ENCODE results near the gene ACKR3.

ACKR3 gene

DNA sequence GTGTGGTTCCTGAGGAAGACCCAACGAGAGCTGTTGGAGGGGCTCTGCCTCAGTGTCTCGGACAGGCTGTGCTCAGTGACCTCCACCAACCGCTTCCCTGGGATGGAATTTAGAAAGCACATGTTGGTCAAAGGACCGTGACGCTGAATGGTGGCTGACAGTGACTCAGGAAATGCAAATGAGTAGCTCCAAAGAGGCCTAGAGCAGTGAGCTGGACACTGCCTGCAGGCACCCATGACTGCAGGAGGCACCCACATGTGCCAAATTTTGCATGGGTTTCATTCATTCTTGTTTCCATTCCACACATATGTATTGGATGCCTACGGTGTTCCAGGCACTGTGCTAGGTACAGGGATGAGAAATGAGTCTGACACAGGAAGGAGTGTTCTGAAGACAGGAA lies 46.4 kb downstream of the ACKR3 start:
- DNase-seq = no peak

DNA sequence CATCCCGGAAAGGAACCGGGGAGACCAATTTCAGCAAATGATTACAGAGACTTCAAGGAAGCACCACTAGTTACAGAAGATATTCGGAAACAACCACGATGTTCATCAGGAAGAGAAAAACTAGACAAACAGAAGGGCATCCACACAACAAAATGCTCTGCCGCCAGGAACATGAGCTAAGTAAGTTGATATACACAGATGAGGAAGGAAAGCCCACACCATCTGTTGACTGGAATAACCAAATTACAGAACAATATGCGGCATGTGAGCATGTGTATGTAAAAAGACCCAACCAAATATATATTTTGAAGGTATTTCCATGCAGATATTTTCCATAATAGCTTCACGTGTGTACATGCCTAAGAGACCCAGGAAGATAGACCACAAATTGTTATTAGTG lies 47.0 kb downstream of the ACKR3 start:
- DNase-seq = no peak

DNA sequence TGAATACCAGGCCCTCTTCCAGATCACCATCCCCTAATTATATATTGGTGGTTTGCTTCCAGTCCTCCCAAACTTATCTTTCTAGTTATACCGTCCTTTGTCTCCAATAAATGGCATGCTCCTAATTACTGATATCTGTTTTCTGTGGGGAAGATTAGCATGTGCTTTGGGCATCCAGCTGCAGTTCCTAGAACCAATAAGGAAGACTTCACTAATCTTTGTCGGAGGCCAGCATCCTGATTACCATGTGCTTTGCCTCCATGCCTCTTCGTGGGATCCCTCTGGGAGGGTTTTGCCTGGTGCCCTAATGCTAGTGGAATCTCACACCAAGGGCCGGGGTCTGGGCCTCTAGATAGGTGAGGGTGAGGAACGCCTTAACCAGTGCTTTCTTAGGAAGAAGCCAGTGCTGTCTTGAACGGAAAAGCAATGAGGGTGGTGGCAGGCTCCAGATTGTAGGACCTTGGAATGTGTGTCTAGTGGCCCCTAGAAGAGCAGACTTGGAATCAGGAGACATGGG lies 47.7 kb downstream of the ACKR3 start:
- DNase-seq = no peak

DNA sequence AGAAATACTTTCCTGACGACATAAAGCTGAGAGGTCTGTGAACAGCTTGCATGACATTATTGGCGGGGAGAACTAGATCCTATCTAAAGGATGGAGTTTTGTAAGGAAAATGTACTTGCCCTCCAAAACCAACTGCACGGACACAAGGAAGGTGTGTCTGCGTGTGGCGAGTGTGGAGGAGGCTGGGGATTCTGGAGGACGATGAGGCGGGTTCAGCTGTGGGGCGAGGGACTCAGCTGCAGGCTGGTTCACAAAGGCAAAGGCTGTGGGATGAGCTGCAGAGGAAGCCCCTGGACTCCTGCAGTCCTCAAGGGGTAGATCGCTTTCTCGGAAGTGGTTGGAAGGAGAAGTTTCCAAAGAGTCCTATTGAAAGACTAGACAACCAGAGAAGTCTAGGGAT lies 48.2 kb downstream of the ACKR3 start:
- no peak for DNase-seq

DNA sequence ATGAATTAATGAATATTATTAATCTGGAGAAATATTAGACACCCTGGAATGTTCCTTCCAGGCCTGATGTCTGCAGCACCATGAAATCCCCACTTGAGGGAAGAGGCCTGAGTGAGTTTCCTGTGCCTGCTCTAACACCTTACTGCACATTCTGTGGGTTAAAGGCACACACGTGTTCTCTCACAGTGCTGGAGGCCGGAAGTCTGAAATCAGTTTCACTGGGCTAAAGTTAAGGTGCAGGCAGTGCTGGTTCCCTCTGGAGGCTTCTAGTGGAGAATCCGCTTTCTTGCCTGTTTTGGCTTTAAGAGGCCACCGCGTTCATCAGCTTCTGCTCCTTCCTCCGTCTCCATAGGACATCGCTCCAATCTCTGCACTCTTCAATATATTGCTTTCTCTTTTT lies 48.7 kb downstream of the ACKR3 start:
- no peak for DNase-seq

DNA sequence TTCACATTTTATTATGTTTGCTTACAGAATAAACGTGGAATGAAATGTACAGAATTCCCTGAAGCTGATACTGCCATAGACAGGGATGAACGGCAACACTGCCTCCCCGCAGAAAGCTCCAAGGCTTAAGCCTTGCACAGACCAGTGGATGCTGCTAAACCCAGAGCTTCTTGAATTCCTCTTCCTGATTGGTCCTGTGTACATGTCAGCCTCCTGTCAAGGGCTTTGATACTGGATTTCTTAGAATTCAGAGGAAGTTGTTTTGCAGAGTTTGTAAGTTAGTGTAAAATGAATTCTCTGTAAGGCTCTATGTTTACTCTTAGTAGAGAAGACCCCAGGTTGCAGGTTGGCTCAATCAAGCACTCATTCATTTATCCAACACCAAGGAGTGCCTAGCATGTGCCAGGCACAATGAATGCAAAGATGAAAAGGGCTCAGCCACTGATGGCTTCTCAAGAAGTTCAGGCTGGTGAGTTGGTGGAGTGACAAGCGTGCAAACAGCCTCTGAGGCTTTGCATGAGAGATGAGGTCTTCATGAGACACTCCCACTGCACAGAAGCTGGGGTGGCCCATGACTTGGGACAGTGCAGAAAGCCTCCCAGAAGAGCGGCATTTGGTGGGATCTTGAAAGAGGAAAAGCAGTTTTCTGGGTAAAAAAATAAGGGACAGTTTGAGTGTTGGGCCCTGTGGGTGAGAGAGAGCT lies 50.4 kb downstream of the ACKR3 start:
- no peak for DNase-seq

DNA sequence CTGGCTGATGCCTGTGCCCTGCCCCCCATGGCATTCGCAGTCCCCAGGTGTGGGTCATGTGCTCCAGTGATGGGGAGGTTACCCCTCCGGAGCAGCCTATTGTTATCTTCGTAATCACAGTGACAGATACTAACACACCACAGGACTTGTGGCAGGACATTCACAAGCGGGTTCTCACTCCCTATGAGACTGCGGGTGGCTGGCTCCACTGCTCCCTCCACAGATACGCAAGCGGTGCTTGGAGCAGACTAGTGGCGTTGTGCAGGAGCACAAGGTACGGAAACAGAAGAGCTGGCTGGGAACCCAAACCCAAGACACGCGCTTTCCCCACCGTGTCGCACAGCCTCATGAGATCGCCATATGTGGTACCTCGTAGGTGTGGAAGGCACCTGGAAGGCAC lies 52.2 kb downstream of the ACKR3 start:
- no peak for DNase-seq

DNA sequence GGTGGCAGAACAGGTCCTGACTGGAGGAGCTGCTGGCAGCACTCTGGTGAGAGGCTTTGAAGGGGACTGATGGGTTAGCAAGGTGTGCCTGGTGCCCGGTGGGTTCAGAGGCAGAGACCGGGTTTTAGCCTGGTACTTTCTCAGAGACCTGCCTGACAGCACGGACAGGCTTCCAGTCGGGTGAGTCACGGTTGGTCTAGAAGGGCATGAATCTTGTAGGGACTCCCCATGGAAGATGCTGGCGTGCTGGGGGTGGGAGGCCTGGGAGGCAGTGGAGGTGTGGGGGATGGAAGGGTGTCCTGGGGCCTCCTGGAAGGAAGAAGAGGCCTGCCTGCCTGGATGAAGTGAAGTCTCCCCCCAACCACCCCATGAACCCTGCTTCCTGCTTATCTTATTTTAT lies 52.6 kb downstream of the ACKR3 start:
- no peak for DNase-seq

DNA sequence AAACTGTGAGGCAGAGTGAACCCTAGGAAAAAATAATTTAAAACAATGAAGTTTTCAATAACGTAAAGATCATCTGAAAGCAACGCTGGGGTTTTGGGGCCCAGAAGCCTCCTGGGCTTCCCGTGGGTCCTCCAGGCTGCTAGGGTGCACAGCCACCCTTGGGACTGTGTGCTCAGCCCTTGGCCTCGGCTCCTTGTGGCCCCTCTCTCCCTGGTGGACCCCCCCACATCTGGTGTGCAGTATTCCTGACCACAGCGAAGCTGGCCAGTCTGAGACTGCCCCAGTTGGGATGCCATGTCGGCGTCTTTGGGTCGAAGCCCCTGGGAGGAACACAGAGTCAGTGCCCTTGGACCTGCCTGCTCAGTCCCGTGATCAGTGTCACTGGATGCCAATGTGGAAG lies 53.0 kb downstream of the ACKR3 start:
- DNase-seq = no peak

DNA sequence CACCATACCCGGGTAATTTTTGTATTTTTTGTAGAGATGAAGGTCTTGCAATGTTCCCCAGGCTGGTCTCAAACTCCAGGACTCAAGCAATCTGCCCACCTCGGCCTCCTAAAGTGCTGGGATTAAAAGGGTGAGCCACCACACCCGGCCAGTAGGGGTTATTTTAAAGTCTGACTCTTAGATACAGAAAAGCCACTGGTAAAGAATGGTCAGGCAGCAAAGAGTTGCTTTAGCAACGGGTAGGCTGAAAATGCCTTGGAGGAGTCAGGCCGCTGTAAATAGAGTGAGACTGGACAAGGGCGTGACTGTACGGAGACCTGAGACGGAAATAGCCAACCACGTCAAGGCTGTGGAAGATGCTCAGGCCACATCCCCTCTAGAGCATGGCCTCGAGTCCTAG lies 54.2 kb downstream of the ACKR3 start:
- no peak for DNase-seq

DNA sequence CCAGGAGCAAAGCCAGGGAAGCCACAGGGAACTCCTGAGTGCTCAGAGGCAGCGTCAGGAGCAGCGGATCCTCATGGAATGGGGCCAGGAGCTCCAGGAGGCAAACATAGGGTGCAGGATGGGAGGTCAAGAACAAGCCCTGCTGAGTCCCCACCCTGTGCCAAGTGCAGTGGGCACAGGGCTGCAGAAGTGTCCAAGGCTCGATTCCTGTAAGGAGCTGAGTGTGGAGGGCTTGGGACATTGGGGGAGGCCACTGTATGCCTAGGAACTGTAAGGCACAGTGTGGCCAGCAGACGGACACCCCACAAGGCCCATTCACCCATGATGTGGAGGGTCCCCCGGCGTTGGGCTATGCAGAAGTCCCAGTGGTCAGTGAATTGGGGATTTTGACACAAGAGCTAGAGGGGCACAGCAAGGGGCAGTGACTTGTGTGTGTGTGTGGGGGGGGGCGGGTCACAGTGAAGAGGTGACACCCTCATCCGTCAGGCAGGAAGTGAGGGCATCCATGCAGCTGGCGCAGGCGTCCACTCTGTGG lies 55.6 kb downstream of the ACKR3 start:
- no peak for DNase-seq

DNA sequence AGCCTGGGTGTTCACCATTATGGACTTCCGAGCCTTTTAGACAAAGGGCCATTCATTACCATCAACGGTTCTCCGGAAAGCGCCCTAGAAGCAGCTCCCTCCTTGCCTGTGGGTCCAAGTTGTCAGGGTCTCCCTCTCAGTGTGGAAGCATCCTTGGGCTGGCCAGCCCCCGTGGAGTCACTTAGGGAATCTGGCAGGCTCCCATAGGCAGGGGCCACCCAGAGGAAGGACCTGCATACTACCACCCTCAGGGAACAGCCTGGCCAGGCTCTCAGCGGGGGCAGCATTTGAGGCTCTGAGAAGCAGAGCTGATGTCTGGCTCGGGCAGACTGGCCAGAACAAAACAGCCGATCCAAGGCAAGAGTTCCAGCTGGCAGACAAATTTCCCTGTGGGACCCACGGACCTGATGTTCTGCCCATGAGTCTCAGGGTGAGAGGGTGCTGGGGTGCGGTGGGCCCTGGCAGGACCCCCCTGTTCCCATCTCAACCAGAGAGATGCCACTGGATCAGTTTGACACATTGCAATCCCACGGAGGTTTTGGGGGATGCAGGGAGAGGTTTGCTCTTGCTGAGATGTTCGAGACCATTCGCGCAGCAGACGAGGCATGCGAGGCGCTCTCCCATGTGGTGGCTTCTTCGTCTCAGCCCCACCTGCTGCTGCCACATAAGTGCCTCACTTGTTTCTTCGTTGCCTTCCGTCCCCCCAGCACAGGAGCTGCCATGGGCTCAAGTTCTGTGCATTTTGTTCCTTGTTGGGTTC lies 56.9 kb downstream of the ACKR3 start:
- DNase-seq = no peak

DNA sequence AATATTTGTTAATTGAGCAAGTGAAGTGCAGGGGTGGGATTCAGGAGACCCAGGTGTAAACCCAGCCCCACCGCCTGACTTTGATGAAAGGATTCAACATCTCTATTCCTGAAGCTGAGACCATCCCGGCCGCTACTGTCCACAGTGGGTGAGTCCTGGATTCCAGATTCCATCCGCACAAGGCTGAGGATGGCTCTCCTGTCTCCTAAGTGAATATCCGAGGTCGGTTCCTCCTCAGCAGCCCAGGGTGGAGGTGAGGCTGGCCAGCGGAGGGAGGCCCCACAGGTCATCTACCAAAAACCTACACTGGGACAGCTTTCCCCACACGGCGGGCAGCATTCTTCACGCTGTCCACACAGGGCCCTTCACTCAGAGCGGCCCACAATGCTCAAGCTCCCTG lies 57.6 kb downstream of the ACKR3 start:
- no peak for DNase-seq

DNA sequence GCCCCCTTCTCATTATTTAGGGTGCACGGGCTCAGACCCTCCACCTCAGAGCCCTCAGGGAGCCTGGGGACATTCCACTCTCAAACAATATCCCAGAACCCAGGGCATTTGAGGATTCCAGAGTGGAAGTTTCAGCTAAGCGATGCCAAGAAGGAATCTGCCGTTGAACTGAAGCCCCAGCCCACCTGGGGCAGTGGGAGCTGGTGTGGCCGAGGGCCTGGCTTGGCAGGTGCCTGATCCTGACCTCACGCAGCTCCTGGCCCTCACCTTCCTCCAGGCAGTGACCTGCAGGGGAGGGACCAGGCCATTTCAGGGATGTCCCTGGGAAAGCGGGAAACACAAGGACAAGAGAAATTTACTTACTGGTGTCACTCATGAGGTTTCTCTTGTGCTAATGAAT lies 58.2 kb downstream of the ACKR3 start:
- no peak for DNase-seq

DNA sequence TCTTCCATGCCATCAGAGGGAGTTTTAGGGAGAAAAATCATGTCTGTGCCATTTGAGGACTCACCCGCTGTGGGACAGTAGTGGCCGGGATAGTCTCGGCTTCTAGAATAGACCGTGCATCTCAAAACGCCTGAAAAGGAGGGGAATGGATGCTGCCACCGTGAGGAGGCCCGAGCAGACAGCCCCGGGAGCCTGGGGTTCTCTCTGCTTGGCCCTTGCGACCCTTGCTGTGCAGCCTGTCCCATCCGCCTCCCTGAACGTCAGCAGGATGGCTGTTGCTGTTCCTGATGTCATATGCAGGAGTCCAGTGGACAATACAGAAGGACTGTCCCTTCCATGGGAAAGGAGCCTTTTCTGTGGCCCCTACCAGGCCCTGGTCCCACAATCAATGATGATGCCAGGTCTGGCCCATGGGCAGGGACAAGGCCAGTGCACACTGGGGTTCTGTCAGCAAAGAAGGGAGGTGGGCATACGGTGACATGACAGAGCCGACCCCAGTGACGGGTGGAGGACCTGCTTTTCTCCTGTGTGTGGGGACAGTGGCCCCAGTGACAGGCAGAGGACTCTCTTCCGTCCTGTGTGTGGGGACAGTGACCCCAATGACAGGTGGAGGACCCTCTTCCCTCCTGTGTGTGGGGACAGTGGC lies 58.8 kb downstream of the ACKR3 start:
- no peak for DNase-seq

DNA sequence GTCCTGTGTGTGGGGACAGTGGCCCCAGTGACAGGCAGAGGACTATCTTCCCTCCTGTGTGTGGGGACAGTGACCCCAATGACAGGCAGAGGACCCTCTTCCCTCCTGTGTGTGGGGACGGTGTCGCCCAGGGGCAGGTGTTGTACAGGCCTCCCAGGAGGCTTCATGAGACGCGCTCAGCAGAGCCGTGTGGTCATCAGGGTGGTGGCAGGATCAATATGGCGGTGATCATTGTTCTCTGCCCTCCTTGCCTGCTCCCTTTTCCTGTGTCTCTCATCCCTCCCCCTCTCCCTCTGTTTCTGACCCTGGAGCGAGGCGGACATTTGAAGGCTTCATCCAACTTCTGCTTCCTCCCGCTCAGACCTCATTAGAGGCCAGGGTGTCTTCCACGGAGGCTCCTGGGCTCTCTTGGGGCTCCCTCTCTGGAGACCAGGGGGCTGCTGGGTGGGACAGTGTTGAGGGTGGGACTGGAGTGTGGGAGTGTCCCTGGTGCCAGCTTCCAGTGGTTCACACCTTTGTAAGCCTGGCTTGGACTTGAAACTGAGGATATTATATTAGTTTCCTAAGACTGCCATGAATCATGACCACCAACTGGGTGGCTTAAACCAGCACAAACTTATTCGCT lies 59.5 kb downstream of the ACKR3 start:
- no peak for DNase-seq

DNA sequence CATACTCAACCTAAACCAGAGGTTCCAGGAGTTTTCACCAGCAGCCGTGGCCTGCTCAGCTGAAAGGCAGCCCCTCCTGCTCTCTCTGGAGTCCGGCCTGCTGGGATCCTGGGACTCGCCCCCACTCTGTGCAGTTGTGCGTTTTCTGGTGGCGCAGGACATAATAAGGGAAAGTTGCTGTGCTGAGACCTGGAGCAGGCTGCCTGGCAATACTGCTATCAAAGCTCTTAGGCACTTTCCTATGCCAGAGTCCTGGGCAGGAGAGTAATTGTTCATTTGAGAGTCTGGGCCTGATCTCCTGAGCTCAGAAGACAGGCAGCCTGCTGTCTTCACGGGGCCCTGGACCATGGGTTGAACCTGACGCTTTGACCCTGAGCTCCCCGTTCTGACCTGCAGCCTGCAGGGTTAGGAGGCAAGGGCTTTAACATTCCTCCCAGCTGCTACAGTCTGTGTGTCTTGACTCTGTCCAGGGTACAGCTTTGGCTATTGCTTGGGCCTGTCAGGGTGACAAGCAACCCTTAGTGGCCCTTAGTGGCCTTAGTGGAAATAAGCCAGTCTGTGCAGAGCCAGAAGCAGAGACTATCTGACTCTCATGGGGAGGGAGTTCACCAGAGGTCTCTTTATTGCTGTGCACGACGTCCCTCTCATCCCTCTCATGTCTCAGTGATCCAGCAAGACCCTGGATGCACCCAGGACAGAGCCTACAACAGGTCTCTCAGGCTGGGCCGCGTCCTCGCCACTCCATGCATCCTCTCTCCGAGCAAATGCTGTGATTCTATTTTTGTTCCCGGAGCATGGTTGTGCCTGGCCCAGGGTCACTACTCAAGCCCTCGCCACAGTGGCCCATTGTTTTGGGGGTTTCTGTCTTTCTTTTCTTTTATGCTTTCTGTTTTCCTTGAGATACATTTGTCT lies 60.6 kb downstream of the ACKR3 start:
- no peak for DNase-seq

DNA sequence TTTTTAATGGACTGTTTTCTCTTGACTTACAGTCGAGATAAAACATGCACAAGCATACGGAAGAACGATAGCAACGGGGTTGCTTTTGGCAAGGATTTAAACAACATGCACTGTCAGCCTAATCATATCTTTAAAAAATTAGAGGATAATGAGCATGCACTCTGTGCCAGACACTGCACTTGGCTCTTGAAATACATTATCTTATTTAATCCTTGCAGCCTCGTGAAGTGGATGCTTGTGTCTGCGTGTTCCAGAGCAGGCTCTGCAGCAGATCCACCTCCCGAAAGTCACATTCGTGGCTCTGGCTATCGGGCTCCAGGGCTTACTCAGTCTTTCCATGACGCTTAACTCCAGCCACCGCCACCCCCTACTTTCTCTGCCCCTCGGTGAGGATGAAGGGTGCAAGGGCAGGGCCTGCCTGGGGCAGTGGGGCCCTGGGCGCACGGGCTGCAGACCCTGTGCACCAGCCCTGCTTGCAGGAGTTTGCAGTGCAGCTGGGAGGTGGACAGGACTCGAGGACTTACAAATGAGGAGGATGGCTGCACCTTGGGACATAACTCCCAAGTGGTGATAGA lies 61.7 kb downstream of the ACKR3 start:
- DNase-seq = no peak

DNA sequence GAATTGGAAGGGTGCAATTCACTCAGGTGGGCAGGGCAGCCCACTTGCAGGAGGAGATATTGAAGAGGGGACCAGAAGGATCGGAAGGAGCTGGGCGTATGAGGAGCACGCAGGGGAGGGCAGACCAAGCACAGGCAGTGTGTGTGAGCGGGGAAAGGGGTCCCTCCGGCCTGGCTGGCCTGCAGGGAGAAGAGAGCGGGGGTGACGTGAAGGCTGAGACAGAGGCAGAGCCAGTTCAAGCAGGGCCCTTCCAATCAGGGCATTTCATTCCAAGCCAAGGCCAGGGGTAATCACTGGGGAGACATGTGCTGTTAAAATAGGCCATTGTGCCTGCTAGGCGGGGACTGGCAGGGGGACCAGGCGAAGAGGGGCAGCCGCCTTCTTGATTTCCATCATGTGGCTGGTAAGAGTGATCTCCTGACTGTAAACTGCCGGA lies 62.2 kb downstream of the ACKR3 start:
- DNase-seq = no peak
